T1000 (cell line): ENCODE results near the gene SERTM2.

Experiments
- DNase-seq: peaks from one replicate; lab custom pipeline; 2025; ENCODE audit warnings: mixed read lengths; lab: John Stamatoyannopoulos, UW

Gene SERTM2

GRCh38 chrX:111560801-111561200 lies 49.4 kb downstream of the SERTM2 start:
- DNase-seq: no peak

- no peak for DNase-seq
These were observed 50.4 kb downstream of the SERTM2 start for GRCh38 chrX:111561851-111562250.

GRCh38 chrX:111567542-111568255 lies 56.3 kb downstream of the SERTM2 start:
- no peak for DNase-seq

GRCh38 chrX:111568354-111568753 lies 56.9 kb downstream of the SERTM2 start:
- no peak for DNase-seq

GRCh38 chrX:111568817-111569216 lies 57.4 kb downstream of the SERTM2 start:
- DNase-seq: no peak
